Esophagus (tissue), 2 donors: ENCODE data around the gene CSK. TPM values are rescaled to one million over a fixed set of nuclear protein-coding genes. Genes with fewer than 3 reads are reported as not detected.
"Not testable (repeated sequence)": the region's sequence is repeated elsewhere in the genome, so short reads cannot be mapped to it uniquely, and the experiment has no call there.

Source experiments
- H3K27ac ChIP-seq, 2 donors: one replicate each; pipeline ENCODE4 v1.5.1; 2013; ENCODE audit warnings: low read depth in 2 of 2, mild to moderate bottlenecking in 2 of 2, inconsistent platforms in 1 of 2, low read length in 1 of 2, moderate library complexity in 1 of 2
- H3K27me3 ChIP-seq, 2 donors: one replicate each; pipeline ENCODE4 v1.6.1; 2013; ENCODE audit warnings: low read length in 2 of 2, control low read depth in 1 of 2, mild to moderate bottlenecking in 1 of 2; ENCODE audit not compliant: insufficient read depth in 2 of 2, control insufficient read depth in 1 of 2
- H3K36me3 ChIP-seq, 2 donors: one replicate each; pipeline ENCODE4 v1.6.1; 2013; ENCODE audit warnings: low read length in 1 of 2; ENCODE audit not compliant: control insufficient read depth in 2 of 2, insufficient read depth in 2 of 2
- H3K4me1 ChIP-seq, 2 donors: one replicate each; pipeline ENCODE4 v1.6.1; 2013; ENCODE audit warnings: low read length in 1 of 2; ENCODE audit not compliant: control insufficient read depth in 2 of 2, insufficient read depth in 2 of 2
- H3K4me3 ChIP-seq, 2 donors: one replicate each; pipeline ENCODE4 v1.5.1; 2013; ENCODE audit warnings: low read length in 2 of 2, mild to moderate bottlenecking in 2 of 2, low read depth in 1 of 2, moderate library complexity in 1 of 2
- H3K9me3 ChIP-seq, 2 donors: one replicate each; pipeline ENCODE4 v1.6.1; 2013; ENCODE audit warnings: mild to moderate bottlenecking in 2 of 2, low read depth in 1 of 2, low read length in 1 of 2, moderate library complexity in 1 of 2; ENCODE audit not compliant: control insufficient read depth in 2 of 2, insufficient read depth in 1 of 2
- WGBS, 2 donors: extraction: QIAGEN DNeasy Blood & Tissue Kit; methylation state at CpG; one replicate each; pipeline ENCODE4 v1.1.7; 2013; 5-methylcytosine and 5-hydroxymethylcytosine counted together
- polyA plus RNA-seq, 2 donors: library from polyadenylated mRNA; stranded (reverse); fragments of 200-250 nt; gene quantifications; one replicate each; pipeline ENCODE4 v1.2.3, GENCODE V29; 2013
- donor health status: healthy with polysubstance abuse.
- donor health status: Bipolar disorder and iron deficiency.

The CSK gene
- polyA plus RNA-seq, 2 donors: 79.2 to 96.8 TPM

DNA sequence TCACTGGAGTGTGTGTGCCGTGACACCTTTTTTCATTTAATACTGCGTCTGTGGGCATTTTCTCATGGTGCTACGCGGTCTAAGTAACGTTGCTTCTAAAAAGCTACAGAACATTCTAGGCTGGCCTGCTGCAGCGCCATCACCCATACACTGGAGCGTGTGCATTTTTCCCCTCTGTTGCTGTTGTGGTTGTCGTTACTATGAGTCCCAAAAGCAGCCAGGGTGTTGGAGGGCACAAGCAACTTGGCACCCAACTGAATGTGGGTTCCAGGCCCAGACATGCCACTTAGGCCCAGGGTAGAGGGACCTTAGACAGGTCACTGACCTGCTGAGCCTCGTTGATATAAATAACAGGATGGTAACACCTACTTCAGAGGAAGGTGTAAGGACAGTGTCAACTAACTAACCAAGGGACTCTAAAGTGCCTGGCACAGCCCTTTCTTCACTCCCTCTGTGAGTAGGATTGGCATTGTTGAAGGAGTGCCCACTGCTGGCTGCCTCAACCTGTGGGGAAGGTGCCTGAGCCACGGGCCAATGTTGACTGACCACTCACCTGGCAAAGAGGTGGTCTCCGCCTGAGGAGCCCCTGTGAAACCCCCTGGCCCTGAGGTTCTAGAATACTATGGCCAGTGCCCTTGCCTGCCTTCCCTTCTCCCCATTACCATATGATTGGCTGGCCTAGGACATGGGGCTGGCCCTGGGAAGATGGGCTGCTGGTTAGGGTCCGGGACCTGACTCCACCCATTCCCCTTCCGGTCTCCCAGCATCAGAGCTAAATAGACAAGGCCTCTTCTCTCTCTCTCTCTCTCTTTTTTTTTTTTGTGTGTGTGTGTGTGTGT, 3.5 kb downstream of the CSK start:
- Histone ChIP-seq H3K27me3 (no peaks in the 10 kb centered on the region), H3K36me3 (peaks cover 0 to 5% of the 10 kb centered on the region in 2 donors), H3K4me3 (peak overlapping the region; percentile 31 to 97), H3K4me1 (peaks cover 37 to 59% of the 10 kb centered on the region in 2 donors), H3K9me3 (no peaks in the 10 kb centered on the region), H3K27ac (peak overlapping the region; percentile 32 to 96)
- 58 to 69% methylated on average over 13 of the region's 13 CpGs for WGBS, 2 donors

DNA sequence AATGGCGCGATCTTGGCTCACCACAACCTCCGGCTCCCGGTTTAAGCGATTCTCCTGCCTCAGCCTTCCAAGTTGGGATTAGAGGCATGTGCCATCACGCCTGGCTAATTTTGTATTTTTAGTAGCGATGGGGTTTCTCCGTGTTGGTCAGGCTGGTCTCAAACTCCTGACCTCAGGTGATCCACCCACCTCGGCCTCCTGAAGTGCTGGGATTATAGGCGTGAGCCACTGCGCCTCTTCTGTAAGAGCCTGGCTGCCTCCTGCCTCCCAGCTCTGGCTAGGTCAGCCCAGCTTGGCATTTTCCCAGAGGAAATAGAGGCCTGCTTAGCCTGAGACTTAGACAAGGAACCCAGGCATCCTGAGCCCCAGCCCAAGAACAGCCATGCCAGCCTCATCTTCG, 4.2 kb downstream of the CSK start:
- H3K27me3 ChIP-seq, H3K36me3 ChIP-seq, H3K9me3 ChIP-seq: not testable (repeated sequence)
- H3K4me1 ChIP-seq: peaks cover 37 to 58% of the 10 kb centered on the region in 2 donors
- H3K27ac ChIP-seq: peak overlapping the region; percentile 90 to 96
- 40 to 52% methylated on average over 12 of the region's 12 CpGs for WGBS, 2 donors
- H3K4me3 ChIP-seq: peak overlapping the region; percentile 6 to 17

DNA sequence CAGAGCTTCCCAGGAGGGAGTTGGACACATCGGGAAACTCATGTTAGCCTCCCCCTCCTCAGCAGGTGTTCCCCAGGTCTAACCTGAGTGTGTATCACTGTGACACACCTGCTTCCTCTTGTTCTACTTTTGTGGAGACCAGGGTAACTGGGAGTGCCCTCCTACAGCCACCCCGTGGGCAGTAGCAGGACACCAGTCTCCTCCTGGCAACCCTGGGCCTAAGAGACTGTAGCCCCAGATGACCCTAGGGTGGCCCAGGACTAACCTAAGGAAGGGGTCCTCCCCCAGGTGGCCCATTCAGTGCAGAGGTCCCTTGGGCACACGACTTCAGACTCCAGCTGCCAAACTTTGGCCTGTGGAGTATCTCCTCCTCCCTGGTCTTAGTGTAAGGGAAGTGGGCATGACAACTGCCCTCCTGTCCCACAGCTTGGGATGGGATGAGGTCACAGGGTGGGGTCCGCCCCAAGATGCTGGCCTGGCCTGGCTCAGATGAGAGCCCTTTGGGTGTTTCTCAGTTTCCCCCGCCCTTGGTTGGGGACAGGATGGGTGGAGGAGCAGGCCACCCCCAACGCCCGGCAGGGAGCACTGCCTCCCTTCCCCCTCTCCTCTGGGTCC, 4.8 kb downstream of the CSK start:
- Histone ChIP-seq H3K27me3 (no peaks in the 10 kb centered on the region), H3K27ac (peak overlapping the region; percentile 90 to 96), H3K4me1 (peaks cover 35 to 53% of the 10 kb centered on the region in 2 donors), H3K9me3 (no peaks in the 10 kb centered on the region), H3K4me3 (peak overlapping the region; percentile 6 to 17), H3K36me3 (peaks cover 0 to 5% of the 10 kb centered on the region in 2 donors)
- WGBS, 2 donors: 44 to 48% methylated on average over 7 of the region's 7 CpGs

DNA sequence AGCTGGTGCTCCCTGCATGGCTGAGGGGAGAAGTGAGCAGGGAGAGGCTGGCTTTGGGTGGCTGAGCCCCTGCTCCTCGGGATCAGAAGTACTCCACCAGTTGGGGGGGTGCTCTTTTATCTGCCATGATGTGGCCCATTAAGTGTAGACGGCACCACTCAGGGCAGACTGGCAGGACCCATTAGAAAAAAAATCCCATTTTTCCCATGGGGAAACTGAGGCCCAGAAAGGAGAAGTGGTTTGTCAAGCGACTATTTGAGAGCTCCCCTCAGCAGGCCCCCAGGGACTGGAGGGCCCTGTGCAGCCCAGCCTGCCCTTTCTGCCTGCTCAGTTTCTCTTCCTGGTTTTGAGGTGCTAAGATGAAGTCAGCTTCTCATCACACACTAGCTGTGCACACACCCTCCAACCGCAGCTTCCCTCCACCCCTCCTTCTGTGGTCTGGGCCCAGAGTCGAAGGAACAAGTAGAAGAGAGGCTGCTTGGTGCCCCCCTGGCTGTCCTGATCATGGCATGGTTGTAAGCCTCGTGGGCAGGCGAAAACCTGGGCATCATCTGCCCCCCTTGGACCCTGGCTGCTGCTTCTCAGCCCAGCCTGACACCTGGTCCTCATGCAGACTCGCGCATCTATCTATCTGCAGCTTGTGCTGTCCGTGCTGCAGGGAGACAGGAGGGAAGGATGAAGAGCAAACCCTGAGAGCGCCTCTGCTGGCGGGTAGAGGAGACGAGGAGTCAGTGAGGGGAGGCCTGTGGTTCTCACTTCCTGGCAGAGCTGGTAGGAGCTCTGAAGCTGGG, 5.6 kb downstream of the CSK start:
- peaks cover 36 to 56% of the 10 kb centered on the region in 2 donors for H3K4me1 ChIP-seq
- peak overlapping the region; percentile 90 to 96 for H3K27ac ChIP-seq
- peak overlapping the region; percentile 11 to 20 for H3K4me3 ChIP-seq
- no peaks in the 10 kb centered on the region for H3K9me3 ChIP-seq
- WGBS, 2 donors: 47 to 48% methylated on average over 13 of the region's 13 CpGs
- H3K27me3 ChIP-seq: no peaks in the 10 kb centered on the region
- peaks cover 0 to 5% of the 10 kb centered on the region in 2 donors for H3K36me3 ChIP-seq

DNA sequence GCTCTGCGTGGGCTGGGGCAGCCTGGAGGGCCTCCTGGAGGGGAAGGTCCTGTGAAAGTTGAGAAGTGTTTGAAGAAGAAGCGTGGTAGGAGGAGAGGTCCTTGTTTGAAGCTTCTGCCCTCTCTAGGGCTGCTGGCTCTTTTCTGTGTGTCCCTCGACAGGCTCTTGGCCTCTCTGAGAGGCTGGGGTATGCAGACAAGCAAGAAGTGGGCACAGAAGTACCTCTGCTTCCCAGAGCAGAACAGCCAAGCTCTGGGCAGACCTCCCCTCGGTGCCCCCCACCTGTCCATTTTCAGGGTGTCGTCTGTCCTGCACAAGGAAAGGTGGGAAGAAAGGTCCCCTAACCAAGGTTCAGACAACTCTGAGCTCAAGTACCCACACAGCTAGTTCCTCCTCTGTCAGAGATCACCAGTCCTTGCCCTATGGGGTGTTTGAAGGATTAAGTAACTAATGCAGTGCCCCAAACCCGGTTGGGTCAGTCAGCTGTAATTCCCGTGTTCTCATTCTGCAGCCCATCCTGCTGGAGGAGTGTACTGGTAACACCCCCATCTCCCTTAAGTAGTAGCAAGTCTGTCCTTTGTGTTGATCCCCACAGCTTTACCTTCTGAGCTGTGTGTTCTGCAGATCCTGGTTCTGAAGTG, 6.3 kb downstream of the CSK start:
- WGBS, 2 donors: 37 to 38% methylated on average over 7 of the region's 7 CpGs
- peaks cover 0 to 7% of the 10 kb centered on the region in 2 donors for H3K36me3 ChIP-seq
- H3K27me3 ChIP-seq: no peaks in the 10 kb centered on the region
- peaks cover 41 to 62% of the 10 kb centered on the region in 2 donors for H3K4me1 ChIP-seq
- peak overlapping the region; percentile 45 to 51 for H3K4me3 ChIP-seq
- peak overlapping the region; percentile 90 to 96 for H3K27ac ChIP-seq
- no peaks in the 10 kb centered on the region for H3K9me3 ChIP-seq

DNA sequence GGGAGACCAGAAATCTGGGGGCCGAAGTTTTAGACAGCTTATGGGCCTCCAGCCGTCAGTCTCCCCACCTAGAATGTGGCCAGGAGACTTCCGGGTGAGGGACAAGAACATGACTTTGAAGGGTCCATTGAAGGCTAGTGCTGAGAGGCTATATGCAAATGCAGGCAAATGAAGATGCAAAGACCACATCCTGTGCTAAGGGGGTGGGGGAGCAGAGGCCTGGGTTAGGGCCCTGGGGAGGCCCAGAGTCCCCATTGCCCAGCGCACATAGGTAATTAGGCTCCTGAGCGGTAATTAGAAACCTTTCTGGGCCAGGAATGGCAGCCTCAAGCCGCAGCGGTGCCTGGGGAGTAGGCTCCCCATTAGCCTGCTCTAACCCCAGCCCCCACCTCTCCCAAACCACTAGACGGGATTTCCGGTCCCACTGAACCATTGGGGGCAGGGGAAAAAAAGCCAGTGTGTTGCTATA, 6.8 kb downstream of the CSK start:
- peak overlapping the region; percentile 90 to 96 for H3K27ac ChIP-seq
- H3K9me3 ChIP-seq: no peaks in the 10 kb centered on the region
- H3K4me1 ChIP-seq: peaks cover 43 to 60% of the 10 kb centered on the region in 2 donors
- H3K27me3 ChIP-seq: no peaks in the 10 kb centered on the region
- peaks cover 0 to 7% of the 10 kb centered on the region in 2 donors for H3K36me3 ChIP-seq
- 48 to 54% methylated on average over 9 of the region's 9 CpGs for WGBS, 2 donors
- peak overlapping the region; percentile 45 to 51 for H3K4me3 ChIP-seq

DNA sequence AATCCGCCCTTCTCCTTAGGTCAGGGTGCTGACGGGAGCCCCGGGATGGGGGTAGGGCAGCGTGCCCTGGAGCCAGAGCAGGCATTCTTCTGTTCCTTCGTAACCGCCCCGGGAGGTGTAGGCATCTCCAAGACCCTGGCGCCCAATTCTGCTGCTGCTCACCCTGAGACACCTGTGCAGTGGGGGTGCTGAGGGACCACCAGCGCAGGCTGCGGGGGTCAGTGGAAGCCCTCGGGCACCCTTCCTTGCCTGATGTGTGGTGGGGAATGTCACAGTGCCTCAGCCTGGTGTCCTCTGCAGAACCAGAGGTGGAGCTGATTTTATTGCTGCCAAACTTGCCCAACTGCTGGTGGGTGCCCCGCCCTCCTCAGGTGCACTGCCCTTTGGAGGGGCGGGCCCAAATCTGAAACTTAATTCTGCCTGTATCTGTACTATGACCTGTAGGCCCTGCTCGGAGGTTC, 7.3 kb downstream of the CSK start:
- Histone ChIP-seq H3K4me3 (peak overlapping the region; percentile 45 to 51), H3K9me3 (no peaks in the 10 kb centered on the region), H3K27ac (peak overlapping the region; percentile 90 to 96), H3K27me3 (no peaks in the 10 kb centered on the region), H3K36me3 (peaks cover 0 to 7% of the 10 kb centered on the region in 2 donors), H3K4me1 (peaks cover 40 to 56% of the 10 kb centered on the region in 2 donors)
- 32 to 34% methylated on average over 13 to 14 of the region's 14 CpGs for whole genome bisulfite sequencing, 2 donors

DNA sequence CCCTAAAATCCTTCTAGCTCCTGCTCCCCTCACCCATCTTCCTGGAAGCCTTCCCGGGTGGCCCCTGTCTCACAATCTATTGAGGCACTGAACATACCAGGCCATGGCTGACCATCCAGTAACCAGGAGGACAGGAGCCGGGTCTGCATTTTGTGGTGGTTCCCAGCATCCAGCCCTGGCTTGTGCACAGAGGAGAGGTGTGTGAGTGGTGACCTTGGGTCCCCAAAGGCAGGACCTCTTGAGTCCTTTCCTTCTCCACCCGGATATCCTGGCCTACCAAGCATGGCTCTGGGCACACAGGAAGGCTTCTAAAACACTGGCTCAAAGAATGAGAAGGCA, 7.8 kb downstream of the CSK start:
- H3K9me3 ChIP-seq: no peaks in the 10 kb centered on the region

More for the DNA sequence above, 7.8 kb downstream of the CSK start:
- Histone ChIP-seq H3K27me3 (no peaks in the 10 kb centered on the region), H3K4me3 (peak overlapping the region in 1 of 2 donors; percentile 45), H3K27ac (peak overlapping the region; percentile 90 to 96), H3K36me3 (peaks cover 0 to 9% of the 10 kb centered on the region in 2 donors), H3K4me1 (peaks cover 43 to 61% of the 10 kb centered on the region in 2 donors)
- WGBS, 2 donors: 31 to 40% methylated on average over 3 of the region's 3 CpGs
